K562 (cell line): ENCODE measurements around the gene CMTM5. TPM values are rescaled to one million over a fixed set of nuclear protein-coding genes. Genes with fewer than 3 reads are reported as not detected.

Experiments
- PRMT5 ChIP-seq: sonication (generic); formaldehyde crosslinking; IDR thresholded peaks from 2 replicates; pipeline ENCODE4 v1.5.0; 2020; ENCODE audit warnings: missing genetic modification reagents
- ZNF668 ChIP-seq: fragments of 250-450 bp; sonication (Bioruptor Pico); IDR thresholded peaks from 2 replicates; pipeline ENCODE4 v1.8.0; 2022; ENCODE audit warnings: mild to moderate bottlenecking, inconsistent platforms
- ZNF695 ChIP-seq: fragments of 450-650 bp; formaldehyde crosslinking; IDR thresholded peaks from 2 replicates; pipeline ENCODE4 v1.4.0; 2020; ENCODE audit warnings: mild to moderate bottlenecking, moderate library complexity
- polyA plus RNA-seq, 8 experiments: library from polyadenylated mRNA; depleted of rRNA in 4 of 8; stranded (reverse) in 5 of 8; unstranded in 3 of 8; fragments of >200 nt; fragmentation: Nextera tagmentation in 2 of 8; fragmentation: Illumina TruSeq in 1 of 8; extraction: Ambion mirVana in 2 of 8; extraction: Trizol in 1 of 8; gene quantifications; 2 replicates each; pipeline versions ENCODE4 v1.2.1 to v1.2.3, GENCODE V29; 2011 to 2014; ENCODE audit warnings: inconsistent platforms in 1 of 8, missing spikeins in 1 of 8
- total RNA-seq, 7 experiments: library from RNA; depleted of rRNA in 6 of 7; stranded (reverse); fragments of >200 nt in 6 of 7; fragmentation: Illumina TruSeq in 2 of 7; extraction: Trizol in 2 of 7; gene quantifications; 2 replicates each; pipeline versions ENCODE4 v1.2.1 to v1.2.3, GENCODE V29; 2011 to 2021; ENCODE audit warnings: low replicate concordance in 1 of 7
- TF ChIP-seq, protein P1 (sequence below), 2 experiments: fragments of 450-650 bp; formaldehyde crosslinking in 1 of 2; IDR thresholded peaks; 2 replicates each; pipeline versions ENCODE4 v1.4.0 to v1.6.1; 2014 to 2020; ENCODE audit warnings: mild to moderate bottlenecking in 2 of 2, borderline replicate concordance in 1 of 2, low read depth in 1 of 2

Gene CMTM5
- total and polyA plus RNA-seq, 9 of the 15 experiments (the other 6 are each of a cell fraction or from before 2014, with no cell fraction given) = 0.21 TPM; not detected in 8

- TF ChIP-seq, protein P1, sequence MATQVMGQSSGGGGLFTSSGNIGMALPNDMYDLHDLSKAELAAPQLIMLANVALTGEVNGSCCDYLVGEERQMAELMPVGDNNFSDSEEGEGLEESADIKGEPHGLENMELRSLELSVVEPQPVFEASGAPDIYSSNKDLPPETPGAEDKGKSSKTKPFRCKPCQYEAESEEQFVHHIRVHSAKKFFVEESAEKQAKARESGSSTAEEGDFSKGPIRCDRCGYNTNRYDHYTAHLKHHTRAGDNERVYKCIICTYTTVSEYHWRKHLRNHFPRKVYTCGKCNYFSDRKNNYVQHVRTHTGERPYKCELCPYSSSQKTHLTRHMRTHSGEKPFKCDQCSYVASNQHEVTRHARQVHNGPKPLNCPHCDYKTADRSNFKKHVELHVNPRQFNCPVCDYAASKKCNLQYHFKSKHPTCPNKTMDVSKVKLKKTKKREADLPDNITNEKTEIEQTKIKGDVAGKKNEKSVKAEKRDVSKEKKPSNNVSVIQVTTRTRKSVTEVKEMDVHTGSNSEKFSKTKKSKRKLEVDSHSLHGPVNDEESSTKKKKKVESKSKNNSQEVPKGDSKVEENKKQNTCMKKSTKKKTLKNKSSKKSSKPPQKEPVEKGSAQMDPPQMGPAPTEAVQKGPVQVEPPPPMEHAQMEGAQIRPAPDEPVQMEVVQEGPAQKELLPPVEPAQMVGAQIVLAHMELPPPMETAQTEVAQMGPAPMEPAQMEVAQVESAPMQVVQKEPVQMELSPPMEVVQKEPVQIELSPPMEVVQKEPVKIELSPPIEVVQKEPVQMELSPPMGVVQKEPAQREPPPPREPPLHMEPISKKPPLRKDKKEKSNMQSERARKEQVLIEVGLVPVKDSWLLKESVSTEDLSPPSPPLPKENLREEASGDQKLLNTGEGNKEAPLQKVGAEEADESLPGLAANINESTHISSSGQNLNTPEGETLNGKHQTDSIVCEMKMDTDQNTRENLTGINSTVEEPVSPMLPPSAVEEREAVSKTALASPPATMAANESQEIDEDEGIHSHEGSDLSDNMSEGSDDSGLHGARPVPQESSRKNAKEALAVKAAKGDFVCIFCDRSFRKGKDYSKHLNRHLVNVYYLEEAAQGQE (IDR thresholded peaks at IDR 0.05; ENCODE audit: borderline replicate concordance) = no peak
- TF ChIP-seq, protein P1 (CRISPR knock-in tag; IDR thresholded peaks at IDR 0.05; ENCODE audit: low read depth) = no peak
- TF ChIP-seq ZNF668 (CRISPR knock-in tag) = no peak
- no peak for TF ChIP-seq ZNF695 (CRISPR knock-in tag)
- TF ChIP-seq PRMT5 (CRISPR knock-in tag) = no peak
- TF ChIP-seq, all 486 proteins: peak for 0
Measured at GRCh38 chr14:23373041-23373440, 3.8 kb upstream of the CMTM5 start (continued).
